Measurements from ENCODE around the gene B3GALNT2. TPM values are rescaled to one million over a fixed set of nuclear protein-coding genes. Genes with fewer than 3 reads are reported as not detected.
"Not testable (repeated sequence)": the region's sequence is repeated elsewhere in the genome, so short reads cannot be mapped to it uniquely, and the experiment has no call there.

Gene B3GALNT2
- 10 to 100 TPM in 1 of 6 donors, 1 to 10 TPM in 5; 4.8 to 13.6 (median 6.6) TPM for polyA plus RNA-seq (ENCODE audit: low read depth in 6 of 6)

DNA sequence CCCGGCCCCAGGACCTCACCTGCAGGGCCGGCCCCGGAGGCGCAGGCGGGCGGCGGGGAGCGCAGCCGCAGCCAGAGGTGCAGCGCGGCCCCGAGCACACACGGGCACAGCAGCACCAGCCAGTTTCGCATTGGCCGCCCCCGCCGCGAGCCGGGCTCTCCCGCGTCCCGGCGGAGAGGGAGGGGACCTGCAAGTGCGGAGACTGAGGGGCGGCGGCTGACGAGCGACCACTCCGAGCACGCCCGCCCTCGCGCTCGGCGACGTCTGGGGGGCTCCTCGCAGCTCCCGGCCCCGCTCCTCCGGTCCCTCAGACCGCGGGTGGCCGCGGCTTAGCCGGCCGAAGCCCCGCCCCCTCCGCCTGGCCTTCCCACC is at the start of gene B3GALNT2:
TSS of gene B3GALNT2 (minus strand) at position 331 of the 372 bp plus-strand sequence. CDS start at position 131, 200 bp downstream.
- H3K36me3 Mint-ChIP-seq, result no peaks in the 10 kb centered on the region
- peak within 1 kb of the TSS; percentile 92 to 98 (median 98) for H3K27ac Mint-ChIP-seq
- ATAC-seq (ENCODE audit: low read depth in 2 of 2), result peak; percentile 53 to 56
- DNase-seq, result no peak
- peaks cover 9 to 31% (median 21%) of the 10 kb centered on the region in 3 donors for H3K4me1 Mint-ChIP-seq
- H3K4me3 Mint-ChIP-seq, result peak within 1 kb of the TSS; percentile 91 to 99 (median 98)
- no peaks in the 10 kb centered on the region for H3K27me3 Mint-ChIP-seq
- no peaks in the 10 kb centered on the region for H3K9me3 Mint-ChIP-seq

DNA sequence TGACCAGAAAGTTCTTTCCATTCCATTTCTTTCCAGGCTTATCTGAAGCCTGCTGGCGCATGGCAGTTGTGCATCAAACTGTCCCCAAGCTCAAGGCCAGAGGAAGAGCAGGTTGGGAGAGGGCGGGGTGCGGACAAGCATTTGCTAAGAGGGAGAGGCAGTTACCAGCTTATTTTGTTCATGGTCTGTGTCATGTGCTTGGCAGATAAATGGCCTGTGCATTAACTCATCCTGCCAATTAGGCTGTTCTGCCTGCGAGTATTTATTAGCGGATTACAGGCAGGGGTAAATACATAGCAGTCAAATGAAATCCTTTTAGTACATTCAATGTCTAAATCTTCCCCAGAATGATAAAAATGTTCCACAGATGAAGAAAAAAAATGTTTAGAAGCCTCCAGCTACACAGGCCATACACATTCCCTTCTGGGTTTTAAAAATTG is 48.9 kb upstream of the B3GALNT2 start:
- Mint-ChIP-seq H3K4me3 (no peak overlapping the region), H3K9me3 (no peaks in the 10 kb centered on the region), H3K4me1 (no peaks in the 10 kb centered on the region), H3K27ac (no peak overlapping the region), H3K36me3 (no peaks in the 10 kb centered on the region), H3K27me3 (peaks cover 1 to 9% (median 4%) of the 10 kb centered on the region in 3 donors)
- ATAC-seq (ENCODE audit: low read depth in 2 of 2) (no peak), DNase-seq (no peak)

DNA sequence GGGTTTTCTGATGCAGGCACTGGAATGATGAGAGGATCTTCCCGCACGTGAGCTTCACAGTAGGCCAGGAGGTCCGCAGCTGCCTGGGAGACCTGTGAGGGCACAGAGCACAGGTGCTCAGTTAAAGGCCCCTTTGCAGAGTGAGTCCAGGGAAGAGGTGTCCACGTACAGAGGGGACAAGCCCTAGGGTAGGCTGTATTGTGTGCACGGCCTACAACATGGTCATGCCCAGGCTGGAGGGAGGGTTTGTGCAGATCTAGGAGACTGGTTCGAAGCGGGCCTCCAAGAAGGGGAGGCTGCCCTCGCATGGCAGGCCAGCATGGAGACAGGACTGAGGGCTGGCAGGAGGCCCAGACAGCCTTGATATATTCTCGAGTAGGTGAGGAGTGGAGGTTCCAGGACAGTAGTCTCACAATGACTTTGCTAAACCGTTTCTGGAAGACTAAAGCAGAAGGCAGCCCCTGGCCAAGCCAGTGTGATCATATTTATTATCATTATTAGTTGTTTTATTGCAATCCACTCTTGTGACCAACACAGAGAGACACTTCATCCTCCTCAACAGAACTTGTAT is 48.0 kb upstream of the B3GALNT2 start:
- Mint-ChIP-seq H3K27ac (no peak overlapping the region), H3K36me3 (no peaks in the 10 kb centered on the region), H3K27me3 (peaks cover 3 to 9% (median 8%) of the 10 kb centered on the region in 3 donors), H3K9me3 (no peaks in the 10 kb centered on the region), H3K4me1 (no peaks in the 10 kb centered on the region), H3K4me3 (no peak overlapping the region)
- ATAC-seq (ENCODE audit: low read depth in 2 of 2), result no peak
- no peak for DNase-seq

- H3K4me3 Mint-ChIP-seq, result no peak overlapping the region
- no peaks in the 10 kb centered on the region for H3K36me3 Mint-ChIP-seq
- no peak overlapping the region for H3K27ac Mint-ChIP-seq
- ATAC-seq (ENCODE audit: low read depth in 2 of 2), result no peak
- H3K9me3 Mint-ChIP-seq, result peaks cover 0 to 2% (median 0%) of the 10 kb centered on the region in 7 donors
- H3K27me3 Mint-ChIP-seq, result peaks cover 8 to 14% (median 9%) of the 10 kb centered on the region in 3 donors
- DNase-seq, result no peak
- peaks cover 0 to 2% (median 0%) of the 10 kb centered on the region in 3 donors for H3K4me1 Mint-ChIP-seq
These were observed 45.3 kb upstream of the B3GALNT2 start for GRCh38 chr1:235549351-235550139.

GRCh38 chr1:235546369-235547155 is 42.3 kb upstream of the B3GALNT2 start:
- peak; percentile 43 to 55 for ATAC-seq (ENCODE audit: low read depth in 2 of 2)
- not testable (repeated sequence) for H3K9me3 Mint-ChIP-seq, H3K4me1 Mint-ChIP-seq, DNase-seq, H3K36me3 Mint-ChIP-seq, H3K4me3 Mint-ChIP-seq
- peak overlapping the region in 3 of 6 donors; percentile 16 to 65 (median 28) for H3K27ac Mint-ChIP-seq
- peaks cover 8 to 14% (median 9%) of the 10 kb centered on the region in 3 donors for H3K27me3 Mint-ChIP-seq

GRCh38 chr1:235545292-235545930 is 41.2 kb upstream of the B3GALNT2 start:
- Mint-ChIP-seq H3K36me3 (no peaks in the 10 kb centered on the region), H3K9me3 (peaks cover 0 to 2% (median 0%) of the 10 kb centered on the region in 7 donors), H3K4me1 (peaks cover 0 to 2% (median 0%) of the 10 kb centered on the region in 3 donors), H3K27ac (peak overlapping the region in 1 of 6 donors; percentile 69), H3K4me3 (no peak overlapping the region), H3K27me3 (peaks cover 8 to 14% (median 9%) of the 10 kb centered on the region in 3 donors)
- no peak for DNase-seq
- ATAC-seq (ENCODE audit: low read depth in 2 of 2), result no peak

GRCh38 chr1:235542845-235543244 is 38.6 kb upstream of the B3GALNT2 start:
- not testable (repeated sequence) for H3K27ac Mint-ChIP-seq, H3K4me3 Mint-ChIP-seq, H3K4me1 Mint-ChIP-seq

DNA sequence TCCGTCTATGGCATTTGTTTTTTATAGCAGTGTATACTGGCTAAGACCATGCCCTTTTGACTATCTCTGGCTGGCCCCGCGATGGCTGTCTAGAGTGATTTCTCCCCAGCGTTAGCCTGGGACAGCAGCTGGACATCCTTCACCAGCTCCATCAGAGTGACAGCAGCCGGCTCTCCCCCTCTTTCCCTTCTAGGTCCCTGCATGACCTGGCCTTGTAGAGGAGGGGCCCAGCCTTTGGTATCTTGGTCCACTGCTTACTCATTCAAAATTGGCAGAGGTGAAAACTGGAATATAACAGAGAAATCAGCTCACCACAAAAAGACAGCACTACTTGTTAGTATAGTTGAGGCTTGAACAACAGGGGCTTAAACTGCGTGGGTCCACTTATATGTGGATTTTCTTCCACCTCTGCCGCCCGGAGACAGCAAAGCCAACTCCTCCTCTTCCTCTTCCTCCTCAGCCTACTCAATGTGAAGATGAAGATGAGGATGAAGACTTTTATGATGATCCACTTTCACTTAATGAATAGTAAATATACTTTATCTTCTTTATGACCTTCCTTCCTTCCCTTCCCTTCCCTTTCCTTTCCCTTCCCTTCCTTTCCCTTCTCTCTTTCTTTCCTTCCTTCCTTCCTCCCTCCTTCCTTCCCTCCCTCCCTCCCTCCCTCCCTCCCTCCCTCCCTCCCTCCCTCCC is 29.4 kb upstream of the B3GALNT2 start:
- ATAC-seq (ENCODE audit: low read depth in 2 of 2) (no peak), DNase-seq (no peak)
- Mint-ChIP-seq H3K36me3 (no peaks in the 10 kb centered on the region), H3K9me3 (no peaks in the 10 kb centered on the region), H3K4me1 (no peaks in the 10 kb centered on the region), H3K27ac (no peak overlapping the region), H3K27me3 (peaks cover 0 to 7% (median 4%) of the 10 kb centered on the region in 3 donors), H3K4me3 (no peak overlapping the region)

More at GRCh38 chr1:235542845-235543244, 38.6 kb upstream of the B3GALNT2 start:
- not testable (repeated sequence) for DNase-seq; H3K9me3 Mint-ChIP-seq; H3K27me3 Mint-ChIP-seq; H3K36me3 Mint-ChIP-seq; ATAC-seq (ENCODE audit: low read depth in 2 of 2)

GRCh38 chr1:235532360-235532759 is 28.1 kb upstream of the B3GALNT2 start:
- H3K9me3 Mint-ChIP-seq, result no peaks in the 10 kb centered on the region
- H3K27ac Mint-ChIP-seq, result no peak overlapping the region
- H3K36me3 Mint-ChIP-seq, result no peaks in the 10 kb centered on the region
- DNase-seq, result no peak
- no peak for ATAC-seq (ENCODE audit: low read depth in 2 of 2)
- no peaks in the 10 kb centered on the region for H3K4me1 Mint-ChIP-seq
- H3K27me3 Mint-ChIP-seq, result peaks cover 0 to 7% (median 4%) of the 10 kb centered on the region in 3 donors
- no peak overlapping the region for H3K4me3 Mint-ChIP-seq

DNA sequence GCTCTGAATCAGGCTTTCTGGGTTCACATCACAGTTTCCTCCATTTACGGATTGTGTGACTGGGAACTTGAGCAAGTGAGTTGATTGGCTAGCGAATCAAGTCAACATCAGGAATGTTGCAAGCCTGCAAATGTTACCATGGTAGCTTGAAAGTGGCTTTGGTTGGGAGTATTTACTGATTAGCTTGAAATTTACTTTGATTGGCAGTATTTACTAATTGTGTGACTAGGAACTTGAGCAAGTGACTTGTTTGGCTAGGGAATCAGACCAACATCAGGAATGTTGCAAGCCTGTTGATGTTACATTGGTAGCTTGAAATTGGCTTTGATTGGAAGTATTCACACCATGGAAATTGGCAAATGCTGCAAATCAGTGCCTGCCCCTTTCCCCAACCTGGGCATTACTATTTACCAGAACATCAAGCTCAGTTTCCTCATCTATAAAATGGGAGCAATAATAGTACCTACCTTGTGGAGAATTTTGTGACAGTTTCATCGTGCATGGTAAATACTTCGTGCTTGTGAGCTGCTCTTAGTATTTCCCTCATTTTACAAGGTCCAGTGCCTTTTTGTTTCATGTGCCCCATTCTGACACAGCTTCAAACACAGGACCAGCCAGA is 23.1 kb upstream of the B3GALNT2 start:
- Mint-ChIP-seq H3K4me3 (no peak overlapping the region), H3K9me3 (no peaks in the 10 kb centered on the region), H3K27me3 (peaks cover 0 to 6% (median 0%) of the 10 kb centered on the region in 3 donors), H3K4me1 (no peaks in the 10 kb centered on the region), H3K27ac (no peak overlapping the region), H3K36me3 (no peaks in the 10 kb centered on the region)
- ATAC-seq (ENCODE audit: low read depth in 2 of 2) (no peak), DNase-seq (no peak)

DNA sequence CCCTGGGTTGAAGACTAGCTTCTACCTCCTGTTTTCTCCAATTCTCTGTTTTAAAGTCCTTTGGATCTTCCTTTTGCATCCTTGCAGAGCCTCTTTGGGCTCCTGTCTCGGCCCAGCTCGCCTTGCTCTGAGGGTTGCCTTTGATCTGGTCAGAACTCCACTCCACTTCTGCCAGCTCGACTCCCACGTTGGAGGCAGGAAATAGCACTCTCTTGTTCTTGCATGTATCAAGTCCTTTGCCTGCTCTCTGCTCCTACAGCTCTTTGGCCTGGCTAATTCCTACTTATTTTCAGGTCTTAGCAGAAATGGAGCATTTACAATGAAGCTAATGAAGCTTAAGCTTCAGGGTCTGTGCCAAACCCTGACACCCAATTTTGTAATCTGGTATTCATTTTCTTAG is 21.1 kb upstream of the B3GALNT2 start:
- H3K4me1 Mint-ChIP-seq, result no peaks in the 10 kb centered on the region
- peak overlapping the region in 1 of 6 donors; percentile 42 for H3K27ac Mint-ChIP-seq
- H3K4me3 Mint-ChIP-seq, result no peak overlapping the region
- peaks cover 0 to 6% (median 0%) of the 10 kb centered on the region in 3 donors for H3K27me3 Mint-ChIP-seq
- ATAC-seq (ENCODE audit: low read depth in 2 of 2) (no peak), DNase-seq (no peak)
- H3K9me3 Mint-ChIP-seq, result no peaks in the 10 kb centered on the region
- H3K36me3 Mint-ChIP-seq, result no peaks in the 10 kb centered on the region

- ATAC-seq (ENCODE audit: low read depth in 2 of 2) (no peak), DNase-seq (no peak)
- Mint-ChIP-seq H3K9me3 (no peaks in the 10 kb centered on the region), H3K4me1 (no peaks in the 10 kb centered on the region), H3K27ac (no peak overlapping the region), H3K4me3 (no peak overlapping the region), H3K27me3 (peaks cover 9 to 18% (median 10%) of the 10 kb centered on the region in 3 donors), H3K36me3 (no peaks in the 10 kb centered on the region)
These were observed 12.7 kb upstream of the B3GALNT2 start for GRCh38 chr1:235516862-235517446.

All from naive B cell (primary cell).